Measurements from ENCODE around the gene GLI2.

- TF ChIP-seq EZH2phosphoT487 (IDR thresholded peaks at IDR 0.05; ENCODE audit: unreplicated experiment): no peak
- TF ChIP-seq CTCF (conservative IDR thresholded peaks at IDR 0.05; ENCODE audit: low read depth in 2 of 2): no peak
- TF ChIP-seq POLR2AphosphoS5 (IDR thresholded peaks at IDR 0.05; ENCODE audit: low read depth): no peak
- no peak for TF ChIP-seq EZH2 (IDR thresholded peaks at IDR 0.05; ENCODE audit: low read depth, unreplicated experiment)
- TF ChIP-seq ETS1 (IDR thresholded peaks at IDR 0.05): no peak
- no peak for TF ChIP-seq CREB1 (CRISPR knock-in tag; IDR thresholded peaks at IDR 0.05; ENCODE audit: low read depth)
- TF ChIP-seq ZNF331 (CRISPR knock-in tag; IDR thresholded peaks at IDR 0.05; ENCODE audit: low read depth): no peak
- TF ChIP-seq STAT1 (IDR thresholded peaks at IDR 0.05; ENCODE audit: unreplicated experiment): no peak
Observed at GRCh38 chr2:120710256-120710655, 25.4 kb upstream of the GLI2 start.
